ENCODE measurements around the gene HMCN2. TPM values are rescaled to one million over a fixed set of nuclear protein-coding genes. Genes with fewer than 3 reads are reported as not detected.

Gene HMCN2
- total RNA-seq, 4 donors from 2014 or later = 1.3 to 6.3 (median 3.5) TPM

GRCh38 chr9:130267930-130268329 is 2.4 kb downstream of the HMCN2 start:
- TF ChIP-seq, protein P1, sequence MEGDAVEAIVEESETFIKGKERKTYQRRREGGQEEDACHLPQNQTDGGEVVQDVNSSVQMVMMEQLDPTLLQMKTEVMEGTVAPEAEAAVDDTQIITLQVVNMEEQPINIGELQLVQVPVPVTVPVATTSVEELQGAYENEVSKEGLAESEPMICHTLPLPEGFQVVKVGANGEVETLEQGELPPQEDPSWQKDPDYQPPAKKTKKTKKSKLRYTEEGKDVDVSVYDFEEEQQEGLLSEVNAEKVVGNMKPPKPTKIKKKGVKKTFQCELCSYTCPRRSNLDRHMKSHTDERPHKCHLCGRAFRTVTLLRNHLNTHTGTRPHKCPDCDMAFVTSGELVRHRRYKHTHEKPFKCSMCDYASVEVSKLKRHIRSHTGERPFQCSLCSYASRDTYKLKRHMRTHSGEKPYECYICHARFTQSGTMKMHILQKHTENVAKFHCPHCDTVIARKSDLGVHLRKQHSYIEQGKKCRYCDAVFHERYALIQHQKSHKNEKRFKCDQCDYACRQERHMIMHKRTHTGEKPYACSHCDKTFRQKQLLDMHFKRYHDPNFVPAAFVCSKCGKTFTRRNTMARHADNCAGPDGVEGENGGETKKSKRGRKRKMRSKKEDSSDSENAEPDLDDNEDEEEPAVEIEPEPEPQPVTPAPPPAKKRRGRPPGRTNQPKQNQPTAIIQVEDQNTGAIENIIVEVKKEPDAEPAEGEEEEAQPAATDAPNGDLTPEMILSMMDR (IDR thresholded peaks at IDR 0.05) = no peak
- TF ChIP-seq EP300 (IDR thresholded peaks at IDR 0.05) (no peak), POLR2A (IDR thresholded peaks at IDR 0.05) (no peak)
- Histone ChIP-seq H3K27ac (no peak overlapping the region), H3K36me3 (no peaks in the 10 kb centered on the region), H3K4me3 (no peak overlapping the region), H3K9me3 (no peaks in the 10 kb centered on the region), H3K4me1 (peaks cover 15% of the 10 kb centered on the region), H3K27me3 (peaks cover 45% of the 10 kb centered on the region)
- DNase-seq (ENCODE audit: low spot score in 2 of 2) = peak in 1 of 2 donors; percentile 38
- 89% methylated on average over 5 of the region's 5 CpGs for WGBS

DNA sequence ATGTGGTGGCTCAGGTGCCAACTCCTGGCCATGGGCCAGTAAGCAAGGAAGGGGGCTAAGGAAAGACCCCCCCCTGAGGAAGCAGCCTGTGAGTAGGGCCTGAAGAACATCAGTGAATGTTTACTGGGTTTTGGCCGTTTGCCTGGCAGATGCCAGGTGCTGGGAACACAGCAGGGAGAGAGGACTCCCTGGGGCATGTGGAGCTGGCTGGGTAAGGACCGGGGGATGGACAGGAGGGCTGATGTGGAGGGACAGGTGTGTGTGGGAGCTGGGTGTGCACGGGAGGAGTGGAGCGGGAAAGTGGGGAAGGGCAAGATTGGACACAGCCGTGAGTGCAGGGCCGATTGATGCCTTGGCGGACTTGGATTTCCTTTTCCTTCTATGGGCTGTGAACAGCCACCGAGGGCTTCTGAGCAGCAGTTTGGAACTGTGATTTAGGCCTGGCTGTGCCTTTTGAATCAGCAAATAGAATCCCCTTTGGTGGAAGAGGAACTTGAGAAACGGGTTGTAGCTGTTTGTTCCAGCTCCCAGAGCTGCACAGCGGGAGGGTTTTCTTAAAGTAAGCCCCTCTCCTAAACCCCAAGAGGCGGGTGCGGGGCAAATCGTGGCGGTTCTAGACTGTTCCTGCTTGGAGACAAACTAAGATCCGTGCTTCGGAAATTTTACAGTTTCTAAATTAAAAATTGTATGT is 3.1 kb downstream of the HMCN2 start:
- H3K27me3 ChIP-seq = peaks cover 43% of the 10 kb centered on the region
- DNase-seq (ENCODE audit: low spot score in 2 of 2) = peak in 1 of 2 donors; percentile 69
- whole genome bisulfite sequencing = 43% methylated on average over 16 of the region's 16 CpGs
- no peak for TF ChIP-seq EP300 (IDR thresholded peaks at IDR 0.05)
- TF ChIP-seq, protein P1 (IDR thresholded peaks at IDR 0.05) = no peak
- no peak for TF ChIP-seq POLR2A (IDR thresholded peaks at IDR 0.05)
- TF ChIP-seq POLR2AphosphoS5 (IDR thresholded peaks at IDR 0.05) = no peak
- no peaks in the 10 kb centered on the region for H3K36me3 ChIP-seq
- peak overlapping the region; percentile 27 for H3K27ac ChIP-seq
- peaks cover 15% of the 10 kb centered on the region for H3K4me1 ChIP-seq
- H3K4me3 ChIP-seq = no peak overlapping the region
- H3K9me3 ChIP-seq = no peaks in the 10 kb centered on the region

GRCh38 chr9:130271473-130271872 is 5.9 kb downstream of the HMCN2 start:
- peak in 1 of 2 donors; percentile 8 for DNase-seq (ENCODE audit: low spot score in 2 of 2)
- Histone ChIP-seq H3K9me3 (no peaks in the 10 kb centered on the region), H3K27me3 (peaks cover 15% of the 10 kb centered on the region), H3K4me3 (no peak overlapping the region), H3K36me3 (no peaks in the 10 kb centered on the region), H3K27ac (no peak overlapping the region), H3K4me1 (peaks cover under 1% of the 10 kb centered on the region)
- TF ChIP-seq POLR2AphosphoS5 (IDR thresholded peaks at IDR 0.05) (no peak), POLR2A (IDR thresholded peaks at IDR 0.05) (no peak), EP300 (IDR thresholded peaks at IDR 0.05) (no peak)
- TF ChIP-seq, protein P1 (IDR thresholded peaks at IDR 0.05) = no peak
- WGBS = 54% methylated on average over 6 of the region's 6 CpGs

DNA sequence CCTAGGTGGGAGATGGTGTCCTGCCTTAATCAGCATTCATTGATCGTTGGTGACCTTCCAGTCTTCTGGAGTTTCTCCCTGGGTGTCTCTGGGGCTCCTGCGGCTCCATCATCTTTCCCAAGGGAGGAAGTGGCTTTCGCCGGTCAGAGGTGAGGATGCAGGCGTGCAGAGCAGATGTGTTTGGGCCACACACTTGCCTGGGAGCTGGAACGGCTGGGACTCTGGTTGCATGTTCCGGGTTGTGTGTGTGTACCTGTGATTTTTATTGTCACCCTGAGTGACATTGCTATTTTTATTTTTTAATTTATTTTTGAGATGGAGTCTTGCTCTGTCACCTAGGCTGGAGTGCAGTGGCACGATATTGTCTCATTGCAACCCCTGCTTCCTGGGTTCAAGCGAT is 9.6 kb downstream of the HMCN2 start:
- Histone ChIP-seq H3K4me1 (no peaks in the 10 kb centered on the region), H3K9me3 (no peaks in the 10 kb centered on the region), H3K4me3 (no peak overlapping the region), H3K27me3 (no peaks in the 10 kb centered on the region), H3K27ac (no peak overlapping the region), H3K36me3 (no peaks in the 10 kb centered on the region)
- DNase-seq (ENCODE audit: low spot score in 2 of 2) = peak; percentile 23 to 33
- WGBS = 92% methylated on average over 9 of the region's 9 CpGs
- TF ChIP-seq EP300 (IDR thresholded peaks at IDR 0.05) (no peak), POLR2A (IDR thresholded peaks at IDR 0.05) (no peak), POLR2AphosphoS5 (IDR thresholded peaks at IDR 0.05) (no peak)
- TF ChIP-seq, protein P1 (IDR thresholded peaks at IDR 0.05) = no peak

- H3K27ac ChIP-seq = no peak overlapping the region
- TF ChIP-seq POLR2AphosphoS5 (IDR thresholded peaks at IDR 0.05) = no peak
- no peak for TF ChIP-seq POLR2A (IDR thresholded peaks at IDR 0.05)
- TF ChIP-seq, protein P1 (IDR thresholded peaks at IDR 0.05) = no peak
- no peak for TF ChIP-seq EP300 (IDR thresholded peaks at IDR 0.05)
- WGBS = 80% methylated on average over 3 of the region's 3 CpGs
Observed at GRCh38 chr9:130276121-130276520, 10.6 kb downstream of the HMCN2 start.

More at GRCh38 chr9:130276121-130276520, 10.6 kb downstream of the HMCN2 start:
- Histone ChIP-seq H3K4me1 (no peaks in the 10 kb centered on the region), H3K27me3 (no peaks in the 10 kb centered on the region), H3K36me3 (no peaks in the 10 kb centered on the region), H3K9me3 (no peaks in the 10 kb centered on the region), H3K4me3 (no peak overlapping the region)
- peak in 1 of 2 donors; percentile 41 for DNase-seq (ENCODE audit: low spot score in 2 of 2)

Data from suprapubic skin (tissue), 4 donors.